DLD1 (cell line): ENCODE measurements around the gene TFB2M.

ENCODE experiments used
- in situ Hi-C: cut with HindIII; loops from 2 replicates; pipeline ENCODE4 v1.10.0; 2017; ENCODE audit warnings: low sequenced_read_pairs

The TFB2M gene

GRCh38 chr1:246554201-246554600, 11.9 kb downstream of the TFB2M start:
- in situ Hi-C loops = no loop called here

GRCh38 chr1:246552110-246552509, 14.0 kb downstream of the TFB2M start:
- in situ Hi-C loops = no loop called here

GRCh38 chr1:246550402-246550801, 15.7 kb downstream of the TFB2M start:
- in situ Hi-C loops = no loop called here

DNA sequence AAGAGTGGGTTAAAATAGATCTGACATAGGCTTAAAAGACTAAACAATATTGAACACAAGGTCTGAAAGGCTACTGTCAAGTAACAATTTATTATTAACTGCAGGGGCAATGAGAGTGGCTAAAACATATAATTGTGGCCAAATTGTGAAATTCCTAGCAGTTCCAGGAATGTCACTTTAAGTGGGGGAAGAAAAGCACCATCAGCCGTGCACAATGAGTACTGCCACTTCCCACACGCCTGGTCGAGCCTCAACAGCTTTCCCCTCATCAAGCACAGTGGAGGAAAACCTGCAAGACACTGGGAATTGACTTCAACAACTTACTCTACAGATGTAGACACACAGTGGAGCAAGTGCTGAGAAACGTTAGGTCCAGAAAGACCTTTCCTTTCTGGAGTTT, 16.4 kb downstream of the TFB2M start:
- in situ Hi-C loops = no loop called here

DNA sequence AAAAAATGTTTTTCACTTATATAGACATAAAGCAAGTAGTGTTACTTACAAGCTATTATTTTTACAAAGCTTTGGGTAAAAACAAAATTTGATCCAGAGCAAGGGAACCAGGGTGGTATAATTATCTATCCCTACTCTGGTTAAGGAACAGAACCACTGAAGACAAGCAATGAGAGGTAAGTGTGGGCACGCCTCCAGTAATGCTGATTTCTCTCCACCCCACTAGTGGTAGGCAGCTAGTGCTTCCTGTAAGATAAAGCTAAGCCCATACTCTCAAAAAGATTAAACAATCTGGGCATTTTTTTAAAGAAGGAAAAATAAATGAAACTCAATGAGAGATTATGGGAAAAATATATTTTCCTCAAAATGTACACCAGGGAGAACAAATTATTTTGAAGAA, 22.1 kb downstream of the TFB2M start:
- in situ Hi-C loops = no loop called here

DNA sequence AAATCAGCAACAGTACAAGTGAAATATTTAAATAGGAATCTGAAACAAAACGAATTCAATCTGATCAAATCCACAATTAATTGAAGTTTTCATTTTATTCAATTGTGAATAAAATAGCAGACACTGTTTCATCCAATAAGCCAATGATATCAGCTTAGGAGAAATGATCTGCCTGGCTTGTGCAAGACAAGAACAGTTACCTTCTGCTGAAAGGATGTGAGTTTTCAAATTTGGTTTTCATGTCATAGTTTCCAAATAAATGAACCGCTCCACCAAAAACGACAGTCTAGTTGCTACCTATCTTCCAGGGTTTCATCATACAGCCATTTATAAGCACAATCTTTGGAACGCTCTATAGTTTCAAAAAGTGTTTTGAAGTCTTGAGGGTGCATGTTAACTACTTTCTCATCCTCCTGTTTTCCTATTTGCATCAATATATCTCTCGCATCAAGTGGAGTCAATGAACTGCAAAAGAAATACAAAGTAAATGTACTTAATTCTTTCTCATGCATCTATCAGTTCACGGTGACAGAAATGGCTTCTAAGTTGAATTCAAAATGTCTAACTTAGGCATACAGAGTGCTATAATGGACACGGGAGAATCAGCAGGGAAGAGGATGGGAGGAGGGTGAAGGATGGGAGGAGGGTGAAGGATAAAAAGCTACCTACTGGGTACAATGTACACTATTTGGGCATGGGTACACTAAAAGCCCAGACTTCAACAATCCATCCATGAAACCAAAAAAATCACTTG, 25.1 kb downstream of the TFB2M start:
- in situ Hi-C loops = no loop called here

GRCh38 chr1:246537887-246538286, 28.2 kb downstream of the TFB2M start:
- in situ Hi-C loops = no loop called here

- in situ Hi-C loops = no loop called here
Measured at GRCh38 chr1:246537441-246537840, 28.6 kb downstream of the TFB2M start.

GRCh38 chr1:246534114-246534513, 31.9 kb downstream of the TFB2M start:
- in situ Hi-C loops = no loop called here

GRCh38 chr1:246533371-246533905, 32.6 kb downstream of the TFB2M start:
- in situ Hi-C loops = no loop called here

- in situ Hi-C loops = no loop called here
Measured at GRCh38 chr1:246532519-246532918, 33.5 kb downstream of the TFB2M start.

- in situ Hi-C loops = no loop called here
Measured at GRCh38 chr1:246530482-246530881, 35.6 kb downstream of the TFB2M start.

DNA sequence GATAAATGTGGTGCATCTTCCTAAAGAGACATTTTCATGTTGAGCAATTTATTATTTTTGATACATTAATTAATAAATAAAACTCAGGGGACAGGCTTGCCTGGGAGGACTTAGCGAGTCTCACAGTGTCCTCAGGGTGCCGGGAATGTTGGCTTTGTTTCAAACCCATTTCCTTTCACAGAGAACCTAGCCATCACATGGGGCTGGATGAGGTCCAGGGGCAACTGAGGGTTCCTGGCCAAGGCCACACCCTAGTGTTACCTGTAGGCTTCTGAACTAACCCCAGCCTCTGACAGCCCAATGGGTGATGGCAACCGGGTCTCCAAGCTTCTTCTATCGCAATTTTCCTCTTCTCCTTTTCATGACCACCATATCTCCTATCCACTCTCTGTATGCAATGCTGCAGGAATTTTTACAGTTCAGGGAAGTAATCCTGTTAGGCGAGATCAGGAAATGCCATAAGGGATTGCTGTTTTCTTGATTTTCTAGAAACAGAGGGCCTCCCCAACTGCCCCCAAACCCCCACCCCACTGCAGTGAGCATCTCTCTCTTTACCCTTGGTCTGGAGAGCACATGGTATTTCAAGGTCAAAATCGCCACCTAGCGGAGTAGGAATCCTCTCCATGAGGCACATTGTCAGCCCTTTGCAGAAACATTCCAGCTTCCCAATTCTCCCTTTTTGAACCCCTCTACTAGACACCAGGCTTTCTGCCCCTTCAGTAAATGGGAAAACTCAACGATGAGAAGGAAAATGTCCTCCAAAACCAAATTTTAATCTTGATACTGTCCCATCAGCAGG, 36.9 kb downstream of the TFB2M start:
- in situ Hi-C loops = no loop called here

DNA sequence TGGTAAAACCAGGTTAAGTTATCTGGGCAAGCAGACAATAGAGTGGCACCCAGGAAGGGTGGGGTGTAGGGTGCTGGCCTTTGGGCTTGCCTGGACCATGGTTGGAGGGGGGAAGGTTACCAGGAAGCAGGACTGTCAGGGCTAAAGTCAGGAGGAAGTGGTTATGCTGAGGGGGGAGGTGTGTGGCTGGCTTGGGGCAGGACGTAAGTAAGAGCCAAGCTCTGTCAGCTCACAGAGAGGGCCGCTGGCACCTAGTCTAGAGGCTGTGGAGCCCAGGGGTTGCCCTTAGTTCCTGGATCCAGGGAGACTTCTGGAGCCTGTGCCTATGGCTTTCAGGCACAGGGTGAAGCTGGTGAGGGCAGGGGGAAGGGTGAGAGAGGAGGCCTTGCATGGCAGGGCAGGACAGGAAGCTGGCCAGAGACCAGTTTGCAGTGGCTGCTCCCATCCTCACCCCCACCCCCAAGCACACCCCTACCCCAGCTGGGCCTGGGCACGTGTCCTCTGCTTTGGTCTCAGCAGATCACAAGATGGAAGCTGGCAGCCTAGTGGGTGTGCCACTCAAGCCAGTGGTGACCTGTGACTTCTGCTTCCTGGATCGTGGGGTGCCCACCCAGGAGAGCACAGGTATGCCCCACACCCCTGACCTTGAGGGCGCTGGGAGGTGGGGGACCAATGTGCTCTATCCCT, 38.5 kb downstream of the TFB2M start:
- in situ Hi-C loops = no loop called here

- in situ Hi-C loops = no loop called here
Measured at GRCh38 chr1:246526915-246527314, 39.1 kb downstream of the TFB2M start.

- in situ Hi-C loops = no loop called here
Measured at GRCh38 chr1:246526380-246526779, 39.7 kb downstream of the TFB2M start.

- in situ Hi-C loops = no loop called here
Measured at GRCh38 chr1:246519514-246519913, 46.5 kb downstream of the TFB2M start.

DNA sequence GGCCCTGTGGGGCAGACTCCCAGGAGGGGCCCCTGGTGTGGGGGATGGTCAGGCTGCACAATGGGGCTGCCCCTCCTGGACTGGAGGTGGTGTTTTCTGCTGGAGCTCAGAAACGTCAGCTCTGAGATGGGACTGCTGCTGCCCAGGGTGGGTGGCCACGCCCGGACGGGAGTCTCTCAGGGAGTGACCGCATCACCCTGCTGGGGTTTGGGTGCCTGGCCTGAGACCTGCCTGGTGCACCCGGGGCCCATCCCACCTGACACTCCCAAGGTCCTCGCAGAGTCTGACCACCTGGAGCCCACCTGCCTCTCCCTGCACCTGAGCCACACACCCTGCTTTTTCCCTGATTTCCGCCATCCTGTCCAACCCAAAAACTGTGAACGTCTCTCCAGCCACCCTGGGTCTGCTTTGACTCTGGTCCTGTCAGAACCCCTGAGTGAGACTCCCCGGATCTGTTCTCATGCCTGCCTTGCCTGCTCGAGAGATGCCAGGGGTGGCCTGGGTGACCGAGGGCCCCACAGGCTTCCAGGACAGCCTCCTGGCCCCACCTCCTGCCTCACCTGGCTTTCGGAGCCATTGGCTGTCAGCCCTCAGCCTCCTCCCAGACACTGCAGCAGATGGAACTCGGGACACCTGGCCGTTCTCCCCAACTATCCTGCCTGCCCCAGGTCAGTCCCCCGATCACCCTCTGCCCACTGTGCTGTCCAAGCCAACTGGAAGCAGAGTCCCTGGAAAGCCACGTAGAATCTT, 47.4 kb downstream of the TFB2M start:
- in situ Hi-C loops = no loop called here

DNA sequence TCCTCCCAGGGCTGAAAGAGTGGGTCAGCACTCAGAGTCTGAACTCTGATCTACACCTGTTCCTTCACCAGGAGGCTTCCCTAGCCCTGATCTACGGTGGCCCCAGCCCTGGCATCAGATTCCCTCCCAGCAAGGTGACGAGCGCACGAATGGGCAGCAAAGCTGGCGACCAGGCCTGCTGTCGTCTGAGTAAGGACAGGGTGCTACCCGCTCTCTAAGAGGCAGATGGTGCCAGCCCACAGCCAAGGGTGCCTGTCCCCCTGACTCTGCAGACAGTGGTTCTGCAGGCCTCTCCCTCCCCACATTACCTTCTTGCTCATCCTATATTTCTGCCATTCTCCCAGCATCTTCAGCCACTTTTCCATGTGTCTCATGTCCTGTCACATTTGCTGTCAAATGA, 48.7 kb downstream of the TFB2M start:
- in situ Hi-C loops = no loop called here

GRCh38 chr1:246516126-246516525, 49.9 kb downstream of the TFB2M start:
- in situ Hi-C loops = no loop called here
